ENCODE data around the gene MICALL2.

Gene MICALL2

DNA sequence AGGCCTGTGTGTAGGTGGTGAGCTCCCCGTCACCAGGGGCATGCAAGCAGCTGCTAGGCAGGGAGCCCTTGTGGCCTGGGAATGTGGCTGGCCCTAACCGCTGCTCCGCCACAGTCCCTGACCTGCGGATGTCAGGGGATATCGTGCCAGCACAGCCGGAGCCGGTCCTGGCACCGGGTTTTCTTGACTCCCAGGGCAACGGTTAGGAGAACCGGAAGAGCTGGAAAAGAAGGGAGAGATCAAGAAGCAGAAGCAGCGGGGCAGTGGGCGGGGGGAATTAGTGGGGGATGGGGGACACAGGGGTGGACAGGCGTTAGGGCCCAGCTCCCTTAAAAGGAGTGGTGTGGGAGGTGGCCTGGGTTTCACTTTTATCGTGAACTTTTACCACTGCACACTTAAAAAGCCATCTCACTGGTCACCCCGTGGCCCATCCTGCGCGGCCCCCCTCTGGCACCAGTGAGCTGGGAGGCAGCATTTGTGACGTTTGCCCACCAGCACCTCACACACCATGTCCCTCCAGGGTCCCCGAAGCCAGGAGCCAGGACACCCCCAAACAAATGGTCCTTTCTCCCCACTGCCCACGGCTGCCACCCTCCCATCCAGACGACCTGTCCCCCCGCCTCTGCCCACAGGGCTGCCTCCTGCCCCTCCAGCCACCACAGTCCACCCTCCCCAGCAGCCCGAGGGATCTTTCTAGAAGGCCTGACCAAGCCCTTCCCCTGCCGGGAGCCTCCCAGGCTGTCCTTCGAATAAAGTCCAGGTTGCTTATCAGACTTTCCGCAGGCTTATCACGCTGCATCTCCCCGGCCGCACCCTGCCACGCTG lies 1.8 kb upstream of the MICALL2 start:
- WGBS: 67% methylated on average over 28 of the region's 30 CpGs
- peak overlapping the region; percentile 27 to 59 for H3K4ac ChIP-seq (ENCODE audit: low read depth in 1 of 2, low read length in 2 of 2)
- H3K14ac ChIP-seq (ENCODE audit: low read length in 2 of 2): peak overlapping the region in 1 of 2 experiments; percentile 37
- H3K4me1 ChIP-seq (ENCODE audit: control insufficient read depth, insufficient read depth, low read depth, low read length): peaks cover 42% of the 10 kb centered on the region
- H3K79me1 ChIP-seq (replicated peaks; ENCODE audit: low read length, poor library complexity, severe bottlenecking): no peaks in the 10 kb centered on the region
- H3K4me3 ChIP-seq (ENCODE audit: insufficient read depth in 1 of 2, low read depth in 1 of 2, low read length in 2 of 2): peak overlapping the region in 1 of 2 experiments; percentile 77
- H3K9me3 ChIP-seq (ENCODE audit: control insufficient read depth, low read length): no peaks in the 10 kb centered on the region
- H2BK5ac ChIP-seq (ENCODE audit: low read depth, low read length, poor library complexity, severe bottlenecking): no peak overlapping the region
- H2BK15ac ChIP-seq (ENCODE audit: low read depth, poor library complexity, severe bottlenecking): no peak overlapping the region
- H2BK12ac ChIP-seq (ENCODE audit: low read length in 2 of 2): peak overlapping the region in 1 of 2 experiments; percentile 99
- no peak overlapping the region for H2AFZ ChIP-seq (ENCODE audit: low read depth, low read length)
- peak overlapping the region; percentile 55 for H2AK5ac ChIP-seq (ENCODE audit: low read length, severe bottlenecking)
- peak overlapping the region; percentile 58 to 83 for H3K18ac ChIP-seq (ENCODE audit: low read depth in 1 of 2, low read length in 2 of 2)
- peak overlapping the region; percentile 45 for H2BK120ac ChIP-seq (ENCODE audit: low read depth, low read length)
- H4K91ac ChIP-seq (ENCODE audit: low read length): peak overlapping the region; percentile 57
- no peak overlapping the region for H3K4me2 ChIP-seq (ENCODE audit: low read length, poor library complexity, severe bottlenecking)
- H3K9ac ChIP-seq (ENCODE audit: low read length): peak overlapping the region; percentile 85
- peak overlapping the region in 1 of 2 experiments; percentile 14 for H3K23ac ChIP-seq (ENCODE audit: low read length in 2 of 2)
- DNase-seq: peak; percentile 61
- no peak overlapping the region for H3K27ac ChIP-seq (ENCODE audit: low read length, poor library complexity, severe bottlenecking)
- peak overlapping the region; percentile 91 for H4K8ac ChIP-seq (ENCODE audit: low read length)
- H3K27me3 ChIP-seq (ENCODE audit: control insufficient read depth in 1 of 2, insufficient read depth in 1 of 2, low read length in 2 of 2): no peaks in the 10 kb centered on the region
- no peaks in the 10 kb centered on the region for H3K36me3 ChIP-seq (ENCODE audit: control insufficient read depth in 1 of 2, insufficient read depth in 2 of 2, low read depth in 1 of 2, low read length in 2 of 2)

GRCh38 chr7:1459920-1460820 lies 900 bp upstream of the MICALL2 start:
- Histone ChIP-seq H2BK15ac (ENCODE audit: low read depth, poor library complexity, severe bottlenecking) (peak overlapping the region; percentile 60), H2BK12ac (ENCODE audit: low read length in 2 of 2) (peak overlapping the region; percentile 14 to 99), H3K4me2 (ENCODE audit: low read length, poor library complexity, severe bottlenecking) (peak overlapping the region; percentile 70), H3K36me3 (ENCODE audit: control insufficient read depth in 1 of 2, insufficient read depth in 2 of 2, low read depth in 1 of 2, low read length in 2 of 2) (peaks cover 0 to 8% of the 10 kb centered on the region in 2 experiments), H3K23ac (ENCODE audit: low read length in 2 of 2) (peak overlapping the region in 1 of 2 experiments; percentile 14), H2AFZ (ENCODE audit: low read depth, low read length) (peak overlapping the region; percentile 29), H2BK5ac (ENCODE audit: low read depth, low read length, poor library complexity, severe bottlenecking) (no peak overlapping the region), H3K9ac (ENCODE audit: low read length) (peak overlapping the region; percentile 85), H2BK120ac (ENCODE audit: low read depth, low read length) (peak overlapping the region; percentile 45), H3K18ac (ENCODE audit: low read depth in 1 of 2, low read length in 2 of 2) (peak overlapping the region; percentile 59 to 81), H3K4me1 (ENCODE audit: control insufficient read depth, insufficient read depth, low read depth, low read length) (peaks cover 50% of the 10 kb centered on the region), H3K14ac (ENCODE audit: low read length in 2 of 2) (peak overlapping the region in 1 of 2 experiments; percentile 49), H3K9me3 (ENCODE audit: control insufficient read depth, low read length) (no peaks in the 10 kb centered on the region), H3K79me1 (replicated peaks; ENCODE audit: low read length, poor library complexity, severe bottlenecking) (peaks cover 7% of the 10 kb centered on the region), H4K8ac (ENCODE audit: low read length) (peak overlapping the region; percentile 87), H3K4me3 (ENCODE audit: insufficient read depth in 1 of 2, low read depth in 1 of 2, low read length in 2 of 2) (peak overlapping the region; percentile 45 to 77), H3K4ac (ENCODE audit: low read depth in 1 of 2, low read length in 2 of 2) (peak overlapping the region; percentile 83 to 91), H3K27me3 (ENCODE audit: control insufficient read depth in 1 of 2, insufficient read depth in 1 of 2, low read length in 2 of 2) (no peaks in the 10 kb centered on the region), H2AK5ac (ENCODE audit: low read length, severe bottlenecking) (peak overlapping the region; percentile 55), H4K91ac (ENCODE audit: low read length) (peak overlapping the region; percentile 22), H3K27ac (ENCODE audit: low read length, poor library complexity, severe bottlenecking) (peak overlapping the region; percentile 13)
- peak; percentile 63 for DNase-seq
- 30% methylated on average over 30 of the region's 30 CpGs for WGBS

GRCh38 chr7:1459512-1459892 lies 232 bp upstream of the MICALL2 start:
- H3K4ac ChIP-seq (ENCODE audit: low read depth in 1 of 2, low read length in 2 of 2): no peak overlapping the region
- no peaks in the 10 kb centered on the region for H3K27me3 ChIP-seq (ENCODE audit: control insufficient read depth in 1 of 2, insufficient read depth in 1 of 2, low read length in 2 of 2)
- H3K23ac ChIP-seq (ENCODE audit: low read length in 2 of 2): no peak overlapping the region
- H3K27ac ChIP-seq (ENCODE audit: low read length, poor library complexity, severe bottlenecking): no peak overlapping the region
- H3K9me3 ChIP-seq (ENCODE audit: control insufficient read depth, low read length): no peaks in the 10 kb centered on the region
- no peak overlapping the region for H4K91ac ChIP-seq (ENCODE audit: low read length)
- no peak overlapping the region for H2BK5ac ChIP-seq (ENCODE audit: low read depth, low read length, poor library complexity, severe bottlenecking)
- H2BK12ac ChIP-seq (ENCODE audit: low read length in 2 of 2): no peak overlapping the region
- no peak overlapping the region for H2AK5ac ChIP-seq (ENCODE audit: low read length, severe bottlenecking)
- no peak overlapping the region for H2BK120ac ChIP-seq (ENCODE audit: low read depth, low read length)
- H2BK15ac ChIP-seq (ENCODE audit: low read depth, poor library complexity, severe bottlenecking): no peak overlapping the region
- no peak overlapping the region for H3K18ac ChIP-seq (ENCODE audit: low read depth in 1 of 2, low read length in 2 of 2)
- WGBS: under 1% methylated on average over 32 of the region's 35 CpGs
- H3K4me2 ChIP-seq (ENCODE audit: low read length, poor library complexity, severe bottlenecking): no peak overlapping the region
- H2AFZ ChIP-seq (ENCODE audit: low read depth, low read length): no peak overlapping the region
- no peak overlapping the region for H4K8ac ChIP-seq (ENCODE audit: low read length)
- H3K4me3 ChIP-seq (ENCODE audit: insufficient read depth in 1 of 2, low read depth in 1 of 2, low read length in 2 of 2): no peak overlapping the region
- H3K4me1 ChIP-seq (ENCODE audit: control insufficient read depth, insufficient read depth, low read depth, low read length): peaks cover 57% of the 10 kb centered on the region
- DNase-seq: peak; percentile 98
- H3K9ac ChIP-seq (ENCODE audit: low read length): no peak overlapping the region
- peaks cover 0 to 12% of the 10 kb centered on the region in 2 experiments for H3K36me3 ChIP-seq (ENCODE audit: control insufficient read depth in 1 of 2, insufficient read depth in 2 of 2, low read depth in 1 of 2, low read length in 2 of 2)
- peaks cover 11% of the 10 kb centered on the region for H3K79me1 ChIP-seq (replicated peaks; ENCODE audit: low read length, poor library complexity, severe bottlenecking)
- no peak overlapping the region for H3K14ac ChIP-seq (ENCODE audit: low read length in 2 of 2)

Data from mesenchymal stem cell (in vitro differentiated cells and primary cell).